ENCODE measurements around the gene SP2.
"Not testable (repeated sequence)": the region's sequence is repeated elsewhere in the genome, so short reads cannot be mapped to it uniquely, and the experiment has no call there.

SP2 gene

GRCh38 chr17:47918991-47919390 is 23.0 kb downstream of the SP2 start:
- DNase-seq (ENCODE audit: low read depth) = no peak

DNA sequence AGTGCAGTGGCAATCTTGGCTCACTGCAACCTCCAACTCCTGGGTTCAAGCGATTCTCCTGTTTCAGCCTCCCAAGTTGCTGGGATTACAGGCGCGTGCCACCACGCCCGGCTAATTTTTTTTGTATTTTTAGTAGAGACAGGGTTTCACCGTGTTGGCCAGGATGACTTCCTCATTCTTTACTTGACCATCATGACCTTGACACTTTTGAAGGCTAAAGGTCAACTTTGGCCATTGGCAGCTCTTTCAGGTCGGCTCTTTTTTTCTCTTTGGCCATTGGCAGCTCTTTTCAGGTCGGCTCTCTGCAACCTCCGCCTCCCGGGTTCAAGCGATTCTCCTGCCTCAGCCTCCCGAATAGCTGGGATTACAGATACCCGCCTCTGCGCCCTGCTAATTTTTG is 23.9 kb downstream of the SP2 start:
- not testable (repeated sequence) for DNase-seq (ENCODE audit: low read depth)

DNA sequence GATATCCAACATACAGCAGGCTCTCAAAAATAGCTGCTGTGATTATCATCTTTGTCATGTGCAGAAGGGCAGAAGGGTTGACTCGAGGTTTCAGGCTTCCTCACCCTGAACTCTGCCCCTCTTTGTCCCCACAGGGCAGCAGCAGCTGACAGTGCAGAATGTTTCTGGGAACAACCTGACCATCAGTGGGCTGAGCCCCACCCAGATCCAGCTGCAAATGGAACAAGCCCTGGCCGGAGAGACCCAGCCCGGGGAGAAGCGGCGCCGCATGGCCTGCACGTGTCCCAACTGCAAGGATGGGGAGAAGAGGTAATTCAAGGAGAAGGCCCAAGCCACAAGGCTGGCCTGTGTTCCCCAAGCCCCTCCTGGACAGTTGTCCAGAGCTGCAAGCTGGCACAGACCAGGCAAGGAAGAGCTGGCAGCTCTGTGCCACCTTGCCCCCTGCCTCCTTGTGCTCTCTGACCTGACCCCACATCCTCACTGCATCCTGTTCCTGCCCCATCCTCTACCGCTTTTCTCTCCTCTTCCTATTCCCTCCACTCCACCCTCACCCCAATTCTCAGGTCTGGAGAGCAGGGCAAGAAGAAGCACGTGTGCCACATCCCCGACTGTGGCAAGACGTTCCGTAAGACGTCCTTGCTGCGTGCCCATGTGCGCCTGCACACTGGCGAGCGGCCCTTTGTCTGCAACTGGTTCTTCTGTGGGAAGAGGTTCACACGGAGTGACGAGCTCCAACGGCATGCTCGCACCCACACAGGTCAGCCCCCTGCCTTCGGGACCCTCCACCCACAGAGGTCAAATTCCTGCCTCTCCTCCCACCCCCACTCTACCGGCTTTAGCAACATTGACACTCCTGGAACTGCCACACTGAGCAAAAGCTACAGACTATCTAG is 29.0 kb downstream of the SP2 start:
- DNase-seq (ENCODE audit: low read depth) = no peak

DNA sequence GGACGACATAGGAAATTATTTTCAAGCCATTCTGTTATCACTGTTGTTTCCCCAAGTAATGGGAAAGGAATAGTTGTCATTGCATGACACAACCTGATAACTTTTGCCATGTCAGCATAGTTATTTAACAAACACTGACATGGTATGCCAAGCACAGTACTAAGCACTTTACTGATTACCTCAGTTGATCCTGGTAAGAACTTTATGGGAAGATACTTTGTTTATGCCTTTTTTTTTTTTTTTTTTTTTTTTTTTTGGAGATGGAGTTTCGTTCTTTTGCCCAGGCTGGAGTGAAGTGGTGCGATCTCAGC is 29.6 kb downstream of the SP2 start:
- no peak for DNase-seq (ENCODE audit: low read depth)

- no peak for DNase-seq (ENCODE audit: low read depth)
Measured at GRCh38 chr17:47927821-47928400, 31.9 kb downstream of the SP2 start.

- no peak for DNase-seq (ENCODE audit: low read depth)
Measured at GRCh38 chr17:47928415-47928814, 32.4 kb downstream of the SP2 start.

DNA sequence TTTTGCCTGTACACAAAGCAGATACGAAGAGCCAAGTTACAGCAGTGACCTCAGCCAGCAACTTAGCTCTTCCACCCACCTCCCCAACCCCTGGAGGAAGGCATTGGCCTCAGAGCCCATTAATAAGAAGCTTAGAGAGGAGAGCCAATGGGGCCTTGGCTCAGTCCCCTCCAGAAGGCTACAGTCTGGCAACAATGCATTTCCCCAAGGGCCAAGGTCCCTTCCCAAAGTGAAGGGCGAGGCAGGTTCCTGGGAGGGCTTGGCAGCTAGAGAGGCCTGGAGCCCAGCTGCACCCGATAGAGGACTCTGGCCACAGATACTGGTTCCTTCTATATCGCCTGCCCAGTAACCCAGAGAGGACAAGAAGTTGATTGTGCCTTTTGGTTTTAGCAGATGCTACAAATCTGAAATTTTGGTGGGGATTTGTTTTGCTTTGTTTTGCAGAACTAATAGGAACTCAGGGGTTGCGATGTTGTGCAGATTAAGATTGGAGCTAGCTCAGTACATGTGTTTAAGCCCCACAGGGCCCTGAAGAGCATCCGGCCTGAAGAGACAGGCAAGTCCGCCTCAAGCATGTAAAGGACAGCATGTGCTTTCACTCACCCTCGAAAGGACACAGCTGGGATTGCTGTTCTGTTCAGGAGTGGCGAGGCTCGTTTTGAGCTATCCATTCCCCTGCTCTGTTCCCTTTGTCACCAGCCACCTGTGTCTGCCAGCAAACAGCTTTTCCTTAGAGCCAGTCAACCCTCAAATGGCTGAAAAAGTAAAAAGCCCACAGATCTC is 33.4 kb downstream of the SP2 start:
- DNase-seq (ENCODE audit: low read depth) = no peak

DNA sequence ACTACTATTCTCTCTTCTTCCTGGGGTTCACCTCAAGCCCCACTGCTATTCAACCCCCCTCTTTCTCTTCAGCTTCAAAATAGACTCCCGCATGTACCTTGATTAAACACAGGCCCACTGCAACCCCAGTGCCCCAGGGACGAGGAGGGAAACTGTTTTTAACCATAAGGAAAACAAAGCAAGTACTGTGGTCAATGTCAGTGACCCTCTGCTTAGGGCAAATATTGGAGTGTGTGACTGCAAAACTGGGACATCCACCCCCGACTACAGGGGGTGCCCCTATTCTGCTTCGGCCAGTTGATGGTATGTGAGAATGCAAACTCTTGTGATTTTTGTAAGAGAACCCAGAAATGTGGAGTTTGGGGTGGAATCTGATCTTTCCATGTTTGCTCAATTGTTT is 35.8 kb downstream of the SP2 start:
- DNase-seq (ENCODE audit: low read depth) = no peak

DNA sequence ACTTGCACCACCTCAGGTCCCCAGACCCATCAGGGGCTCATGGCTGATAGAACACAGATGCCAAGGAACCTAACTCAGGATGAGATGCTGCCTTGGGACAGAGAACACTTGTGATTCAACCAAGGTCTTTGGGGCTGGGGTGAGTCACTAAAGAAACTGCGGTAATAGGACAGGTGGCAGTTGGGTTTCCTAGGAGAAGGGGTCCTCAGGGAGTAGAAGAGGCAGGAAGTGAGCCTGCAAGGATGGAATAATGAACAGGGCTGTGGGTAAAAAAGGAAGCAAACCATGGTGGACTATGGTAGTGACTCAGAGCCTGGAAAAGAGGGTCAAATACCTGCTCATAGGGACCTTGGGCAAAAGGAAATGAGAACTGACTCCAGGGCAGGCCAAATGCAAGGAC is 38.8 kb downstream of the SP2 start:
- no peak for DNase-seq (ENCODE audit: low read depth)

DNA sequence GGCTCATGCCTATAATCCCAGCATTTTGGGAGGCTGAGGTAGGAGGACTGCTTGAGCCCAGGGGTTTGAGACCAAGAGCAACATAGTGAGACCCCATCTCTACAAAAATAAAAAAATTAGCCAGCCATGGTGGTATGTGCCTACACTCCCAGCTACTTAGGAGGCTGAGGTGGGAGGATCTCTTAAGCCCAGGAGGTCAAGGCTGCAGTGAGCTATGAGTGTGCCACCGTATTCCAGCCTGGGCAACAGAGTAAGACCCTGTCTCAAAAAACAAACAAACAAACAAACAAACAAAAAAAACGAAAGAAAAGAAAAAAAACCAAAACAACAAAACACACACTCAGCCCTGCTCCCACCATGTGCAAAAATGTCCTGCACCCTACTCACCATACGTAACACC is 39.4 kb downstream of the SP2 start:
- not testable (repeated sequence) for DNase-seq (ENCODE audit: low read depth)

DNA sequence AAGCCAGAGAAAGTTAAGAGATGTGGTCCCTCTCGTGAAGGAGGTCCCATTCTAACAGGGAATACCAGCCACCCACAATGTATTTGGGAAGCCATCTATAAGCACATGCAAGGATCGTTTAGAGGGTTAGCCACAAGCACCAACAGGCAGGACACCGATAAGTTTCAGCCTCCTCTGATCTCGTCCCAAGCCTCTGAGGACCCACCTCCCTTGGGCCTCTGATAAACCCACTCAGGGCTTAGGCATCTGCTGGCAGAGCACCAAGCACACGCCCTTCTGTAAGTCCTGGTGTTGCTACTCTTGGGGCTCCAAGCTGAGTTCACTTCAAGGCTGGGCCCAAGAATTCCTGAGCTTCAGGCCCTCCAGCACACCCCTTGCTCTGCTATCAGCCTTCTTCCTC is 39.9 kb downstream of the SP2 start:
- peak; percentile 87 for DNase-seq (ENCODE audit: low read depth)

- no peak for DNase-seq (ENCODE audit: low read depth)
Measured at GRCh38 chr17:47937941-47938340, 41.9 kb downstream of the SP2 start.

- peak; percentile 99 for DNase-seq (ENCODE audit: low read depth)
Measured at GRCh38 chr17:47941246-47942095, 45.4 kb downstream of the SP2 start, which contains the start of gene PNPO. PNPO (plus strand) TSS chr17:47941571; CDS start chr17:47941676, 105 bp downstream.

DNA sequence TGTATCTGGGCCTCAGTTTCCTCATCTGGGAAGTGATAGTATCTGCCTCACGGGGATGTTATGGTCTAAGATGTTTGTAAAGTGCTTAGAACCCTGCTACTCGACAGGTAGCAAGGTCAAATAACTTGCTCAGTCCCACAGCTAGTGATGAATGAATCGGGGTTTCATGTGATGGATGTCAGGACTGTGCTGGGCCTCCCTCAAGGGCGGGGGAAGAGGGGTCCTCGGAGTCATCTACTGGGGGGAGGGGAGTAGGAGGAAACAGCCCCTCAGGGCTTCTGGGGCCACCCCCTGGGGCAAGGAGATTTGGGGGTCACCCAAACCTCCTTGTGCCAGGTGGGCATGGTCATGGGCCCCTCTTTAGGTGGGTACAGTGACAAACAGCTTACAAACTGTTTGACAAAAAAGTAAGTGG is 46.1 kb downstream of the SP2 start:
- DNase-seq (ENCODE audit: low read depth) = no peak

DNA sequence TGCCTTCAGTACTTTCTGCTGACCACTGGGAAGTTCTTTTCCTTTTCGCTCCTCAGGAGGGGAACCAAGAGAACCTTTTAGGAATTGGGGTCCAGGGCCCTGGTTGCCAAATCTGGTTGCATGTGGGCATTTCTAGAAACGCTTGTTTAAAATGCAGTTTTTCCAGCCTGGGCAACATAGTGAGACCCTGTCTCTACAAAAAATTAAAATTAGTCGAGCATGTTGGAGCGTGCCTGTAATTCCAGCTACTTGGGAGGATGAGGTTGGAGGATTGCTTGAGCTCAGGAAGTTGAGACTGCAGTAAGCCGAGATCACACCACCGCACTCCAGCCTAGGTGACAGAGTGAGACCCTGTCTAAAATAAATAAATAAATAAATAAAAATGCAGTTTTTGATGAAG is 46.5 kb downstream of the SP2 start:
- no peak for DNase-seq (ENCODE audit: low read depth)

GRCh38 chr17:47945080-47945479 is 49.0 kb downstream of the SP2 start:
- no peak for DNase-seq (ENCODE audit: low read depth)

- DNase-seq (ENCODE audit: low read depth) = no peak
Measured at GRCh38 chr17:47945529-47946508, 49.8 kb downstream of the SP2 start.

DNA sequence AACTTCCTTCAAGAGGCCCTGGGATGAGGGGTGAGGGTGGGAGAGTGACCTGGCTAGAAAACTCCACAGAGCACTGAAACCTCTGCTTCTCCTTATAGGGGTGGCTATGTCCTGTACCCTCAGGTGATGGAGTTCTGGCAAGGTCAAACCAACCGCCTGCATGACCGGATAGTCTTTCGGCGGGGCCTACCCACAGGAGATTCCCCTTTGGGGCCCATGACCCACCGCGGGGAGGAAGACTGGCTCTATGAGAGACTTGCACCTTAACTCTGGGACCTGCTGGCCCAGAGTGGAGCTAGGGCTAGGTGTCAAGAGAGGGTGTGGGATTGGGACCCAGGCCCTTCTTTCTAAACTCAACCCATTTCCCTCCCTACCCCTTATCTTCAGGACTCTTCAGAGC is 50.5 kb downstream of the SP2 start:
- DNase-seq (ENCODE audit: low read depth) = no peak

GRCh38 chr17:47946929-47947397 is 50.9 kb downstream of the SP2 start:
- peak; percentile 87 for DNase-seq (ENCODE audit: low read depth)

DNA sequence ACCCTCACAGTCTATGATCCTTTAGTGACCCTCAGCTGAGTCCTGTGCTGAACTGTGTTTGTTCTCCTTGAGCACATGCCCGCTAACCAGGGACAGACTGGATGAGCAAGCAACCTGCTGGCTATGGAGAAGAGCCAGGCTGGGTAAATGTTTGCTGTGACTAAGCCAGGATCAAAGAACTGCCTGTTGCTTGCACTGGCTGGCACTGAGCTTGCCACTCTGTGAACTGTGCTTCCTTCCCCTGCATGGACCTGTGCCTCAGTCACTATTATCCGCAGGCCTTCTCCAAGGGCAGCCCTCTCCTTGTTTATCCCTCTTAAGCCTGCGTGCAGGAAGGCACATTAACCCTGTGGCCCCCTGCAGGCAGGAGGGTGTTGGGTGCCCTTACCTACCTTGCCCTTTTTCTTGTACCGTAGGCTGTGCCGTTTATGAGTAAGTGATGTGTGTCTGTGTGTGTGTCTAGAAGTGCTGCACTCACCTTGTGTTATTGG is 52.7 kb downstream of the SP2 start:
- DNase-seq (ENCODE audit: low read depth) = no peak

Data from iris pigment epithelial cell (primary cell).